Measurements from ENCODE around the gene KRTAP5-8. TPM values are rescaled to one million over a fixed set of nuclear protein-coding genes. Genes with fewer than 3 reads are reported as not detected.

KRTAP5-8 gene
- total and polyA plus RNA-seq, 9 of the 15 experiments (the other 6 are each of a cell fraction or from before 2014, with no cell fraction given) = not detected

DNA sequence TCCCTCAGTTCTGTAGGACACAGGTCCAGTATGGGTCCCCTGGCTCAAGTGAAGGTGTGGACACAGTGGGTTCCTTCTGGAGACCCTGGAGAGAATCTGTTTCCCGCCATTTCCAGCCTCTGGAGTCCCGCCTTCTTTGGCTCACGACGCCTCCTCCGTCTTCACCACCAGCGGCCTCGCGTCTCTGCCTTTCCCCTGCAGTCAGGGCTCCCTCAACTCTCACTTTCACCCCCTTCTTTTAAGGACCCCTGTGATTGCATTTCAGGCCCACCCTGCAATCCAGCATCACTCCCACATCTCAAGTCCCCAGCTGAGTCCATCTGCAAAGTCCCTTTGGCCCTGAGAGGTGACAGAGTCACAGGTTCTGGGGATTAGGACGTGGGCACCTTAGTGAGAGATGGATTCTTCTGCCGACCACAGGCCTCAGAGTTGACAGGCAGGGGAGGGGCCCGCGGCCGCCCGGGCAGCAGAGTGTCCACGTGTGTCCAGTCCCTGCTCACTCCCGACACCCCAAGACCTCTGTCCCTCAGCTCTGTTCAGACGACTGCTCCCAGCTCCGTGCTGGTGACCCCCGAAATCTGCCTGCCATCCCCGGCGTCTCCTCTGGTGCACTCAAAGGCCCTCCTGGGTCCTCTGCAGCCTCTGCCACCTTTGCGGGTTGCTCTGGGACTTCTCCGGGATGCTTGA is 47.6 kb upstream of the KRTAP5-8 start:
- intact Hi-C loops (cut with micrococcal nuclease) (no loop called here), in situ Hi-C loops (cut with MboI) (no loop called here)
- no peak overlapping the region; a peak in 1 of 4 replicates for H3K9ac ChIP-seq (ENCODE audit: insufficient read depth in 1 of 2, low read depth in 2 of 2, low read length in 2 of 2)
- H3K79me2 ChIP-seq (ENCODE audit: control insufficient read depth, insufficient read depth, low read length) = no peaks in the 10 kb centered on the region
- DNase-seq (ENCODE audit: extremely low read depth in 1 of 4, low spot score in 3 of 4) (no peak), ATAC-seq (no peak), FAIRE-seq (no peak)
- no peaks in the 10 kb centered on the region for H4K20me1 ChIP-seq (replicated peaks; ENCODE audit: control insufficient read depth, insufficient read depth, low read length)
- TF ChIP-seq HCFC1 (IDR thresholded peaks at IDR 0.05; ENCODE audit: low read depth, low read length) (no peak), RFX1 (IDR thresholded peaks at IDR 0.05) (no peak), ZKSCAN8 (CRISPR knock-in tag; IDR thresholded peaks at IDR 0.05) (no peak), NR1H2 (CRISPR knock-in tag; IDR thresholded peaks at IDR 0.05) (no peak), KAT2B (IDR thresholded peaks at IDR 0.05; ENCODE audit: low read depth, low read length) (no peak), ZNF143 (CRISPR knock-in tag; IDR thresholded peaks at IDR 0.05) (no peak), ZNF551 (CRISPR knock-in tag; IDR thresholded peaks at IDR 0.05) (no peak), CREBBP (IDR thresholded peaks at IDR 0.05; ENCODE audit: low read depth, low read length) (no peak), PTTG1 (tag; IDR thresholded peaks at IDR 0.05; ENCODE audit: low read depth) (no peak), DNMT1 (IDR thresholded peaks at IDR 0.05) (no peak)
- TF ChIP-seq, protein P1, sequence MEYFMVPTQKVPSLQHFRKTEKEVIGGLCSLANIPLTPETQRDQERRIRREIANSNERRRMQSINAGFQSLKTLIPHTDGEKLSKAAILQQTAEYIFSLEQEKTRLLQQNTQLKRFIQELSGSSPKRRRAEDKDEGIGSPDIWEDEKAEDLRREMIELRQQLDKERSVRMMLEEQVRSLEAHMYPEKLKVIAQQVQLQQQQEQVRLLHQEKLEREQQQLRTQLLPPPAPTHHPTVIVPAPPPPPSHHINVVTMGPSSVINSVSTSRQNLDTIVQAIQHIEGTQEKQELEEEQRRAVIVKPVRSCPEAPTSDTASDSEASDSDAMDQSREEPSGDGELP (CRISPR knock-in tag; IDR thresholded peaks at IDR 0.05; ENCODE audit: borderline replicate concordance) = no peak
- no peaks in the 10 kb centered on the region for H3K9me3 ChIP-seq (replicated peaks; ENCODE audit: control insufficient read depth, insufficient read depth, low read depth, low read length)
- no peak overlapping the region for H2AFZ ChIP-seq (ENCODE audit: low read depth, low read length)
- H3K27me3 ChIP-seq (ENCODE audit: control insufficient read depth in 2 of 2, insufficient read depth in 2 of 2, low read length in 2 of 2) = no peaks in the 10 kb centered on the region
- H3K9me1 ChIP-seq (ENCODE audit: control insufficient read depth, insufficient read depth, low read length) = no peaks in the 10 kb centered on the region
- no peak overlapping the region for H3K4me3 ChIP-seq
- ChIA-PET POLR2A (no interaction called here), CTCF (ENCODE audit: low intra/inter-chr PET ratio) (no interaction called here)
- H3K4me1 ChIP-seq (replicated peaks in 1 of 2; ENCODE audit: control insufficient read depth in 2 of 2, insufficient read depth in 2 of 2, low read length in 2 of 2) = peaks cover 6 to 17% of the 10 kb centered on the region in 2 experiments; a peak in 4 of 5 replicates
- no peak overlapping the region for H3K4me2 ChIP-seq (ENCODE audit: insufficient read depth, low read length)
- WGBS (ENCODE audit: insufficient coverage, low coverage, missing lambda C conversion rate) = 91% methylated on average over 16 of the region's 23 CpGs
- H3K36me3 ChIP-seq (ENCODE audit: control insufficient read depth, insufficient read depth, low read length) = peaks cover 43% of the 10 kb centered on the region; the same call in 1 of the 3 replicates
- no TSS peak for BruUV-seq (replicated peaks)
- H3K27ac ChIP-seq (ENCODE audit: extremely low read depth, low read depth, low read length) = no peak overlapping the region
